Activated CD8-positive, alpha-beta memory T cell treated with anti-CD3 and anti-CD28 coated beads, Interleukin-2, amount 10 ng/mL, durations not matched to agents 7 days and 5 days (primary cell): ENCODE measurements around the gene ZNF813. TPM values are rescaled to one million over a fixed set of nuclear protein-coding genes. Genes with fewer than 3 reads are reported as not detected.

Source experiments
- ATAC-seq: fragments of 150-1000 bp; cut with Tn5 transposase; one replicate; pipeline ENCODE4 v1.10.0; 2021; ENCODE audit warnings: moderate library complexity
- CTCF ChIA-PET: fragments of 350-600 bp; sonication (Branson Sonifier 250); formaldehyde crosslinking; loops from one replicate; lab custom pipeline; 2021; ENCODE audit warnings: antibody characterized with exemption; lab: Charles Lee
- DNase-seq: peaks from one replicate; pipeline ENCODE4 v3.0.0-alpha.2; 2020
- H3K27ac Mint-ChIP-seq: one replicate; pipeline ENCODE4 v1.8.0; 2021; ENCODE audit warnings: mild to moderate bottlenecking, mixed read lengths
- H3K27me3 Mint-ChIP-seq: one replicate; pipeline ENCODE4 v1.8.0; 2021; ENCODE audit warnings: mixed read lengths
- H3K36me3 Mint-ChIP-seq: one replicate; pipeline ENCODE4 v1.8.0; 2021; ENCODE audit warnings: mild to moderate bottlenecking, mixed read lengths
- H3K4me1 Mint-ChIP-seq: one replicate; pipeline ENCODE4 v1.8.0; 2021; ENCODE audit warnings: mixed read lengths
- H3K4me3 Mint-ChIP-seq: one replicate; pipeline ENCODE4 v1.8.0; 2021; ENCODE audit warnings: mild to moderate bottlenecking, moderate library complexity, mixed read lengths
- H3K9me3 Mint-ChIP-seq: one replicate; pipeline ENCODE4 v1.8.0; 2022; ENCODE audit warnings: low read depth, mixed read lengths
- total RNA-seq, 2 experiments: library from RNA; stranded (reverse); gene quantifications; one replicate each; pipeline ENCODE4 v1.2.3, GENCODE V29; 2021

Gene ZNF813
- total RNA-seq, 2 experiments from 2014 or later = 5.5 TPM

DNA sequence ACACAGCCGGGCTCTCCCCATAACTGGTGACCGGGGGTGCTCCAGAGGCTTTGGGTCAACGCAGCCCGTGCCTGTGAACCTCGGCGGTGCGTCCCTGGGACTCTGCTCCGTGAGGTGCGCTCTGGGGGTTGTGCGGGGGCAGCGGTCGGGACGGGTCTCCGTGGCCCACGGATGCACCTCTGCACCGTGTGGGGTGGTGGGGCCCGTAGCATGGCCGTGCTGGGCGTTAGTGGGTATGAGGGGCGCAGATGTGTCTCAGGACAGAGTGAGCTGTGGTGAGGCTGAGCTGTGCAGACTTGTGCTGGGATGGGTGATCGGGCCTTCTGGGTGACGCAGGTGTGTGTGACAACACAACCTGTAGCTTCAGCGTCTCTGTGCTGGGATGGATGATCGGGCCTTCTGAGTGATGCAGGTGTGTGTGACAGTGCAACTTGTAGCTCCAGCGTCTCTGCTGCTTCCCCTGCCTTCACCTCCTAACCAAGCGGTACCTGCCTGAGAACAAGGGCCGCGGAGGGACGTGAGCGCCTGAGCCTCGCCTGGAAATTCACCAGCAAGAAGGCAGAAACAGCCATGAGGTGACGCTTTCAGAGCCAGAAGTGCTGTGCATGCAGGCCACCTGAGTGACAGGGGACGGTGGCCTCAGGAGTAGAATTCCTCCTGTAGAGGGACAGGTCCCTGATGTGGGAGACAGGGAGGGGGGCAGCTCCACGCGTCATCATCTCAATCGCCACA is 71.0 kb downstream of the ZNF813 start:
- H3K27me3 Mint-ChIP-seq = no peaks in the 10 kb centered on the region
- peaks cover 24% of the 10 kb centered on the region for H3K4me1 Mint-ChIP-seq

DNA sequence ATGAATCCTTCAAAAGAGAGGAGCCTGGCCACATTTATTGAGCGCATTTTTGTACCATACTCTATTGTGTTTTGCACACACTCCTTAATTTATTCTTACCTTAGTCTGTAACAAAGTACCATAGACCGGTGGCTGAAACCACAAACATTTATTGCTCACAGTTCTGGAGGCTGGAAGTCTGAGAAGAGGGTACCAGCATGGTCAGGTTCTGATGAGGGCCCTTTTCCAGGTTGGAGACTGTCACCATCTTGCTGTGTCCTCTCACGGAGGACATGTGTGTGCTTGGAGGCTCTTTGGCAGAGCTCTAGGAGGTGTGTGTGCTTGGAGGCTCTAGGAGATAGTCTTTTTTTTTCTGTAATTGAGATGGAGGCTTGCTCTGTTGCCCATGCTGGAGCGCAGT is 72.6 kb downstream of the ZNF813 start:
- no peak for DNase-seq
- H3K4me1 Mint-ChIP-seq = peaks cover 24% of the 10 kb centered on the region
- ATAC-seq = no peak
- peaks cover 56% of the 10 kb centered on the region for H3K36me3 Mint-ChIP-seq
- H3K9me3 Mint-ChIP-seq = no peaks in the 10 kb centered on the region
- no peak overlapping the region for H3K4me3 Mint-ChIP-seq
- H3K27ac Mint-ChIP-seq = no peak overlapping the region
- CTCF ChIA-PET = no interaction called here
- no peaks in the 10 kb centered on the region for H3K27me3 Mint-ChIP-seq

More for the DNA sequence above, 71.0 kb downstream of the ZNF813 start:
- peaks cover 51% of the 10 kb centered on the region for H3K36me3 Mint-ChIP-seq
- ATAC-seq = no peak
- H3K9me3 Mint-ChIP-seq = no peaks in the 10 kb centered on the region
- CTCF ChIA-PET = interaction anchor here (1.5 kb wide), 1 partner anchor 208 kb away, joined by 3 read pairs; no protein-coding TSS in a partner anchor
- DNase-seq = peak; percentile 42
- peak overlapping the region; percentile 96 for H3K27ac Mint-ChIP-seq
- H3K4me3 Mint-ChIP-seq = peak overlapping the region; percentile 87

DNA sequence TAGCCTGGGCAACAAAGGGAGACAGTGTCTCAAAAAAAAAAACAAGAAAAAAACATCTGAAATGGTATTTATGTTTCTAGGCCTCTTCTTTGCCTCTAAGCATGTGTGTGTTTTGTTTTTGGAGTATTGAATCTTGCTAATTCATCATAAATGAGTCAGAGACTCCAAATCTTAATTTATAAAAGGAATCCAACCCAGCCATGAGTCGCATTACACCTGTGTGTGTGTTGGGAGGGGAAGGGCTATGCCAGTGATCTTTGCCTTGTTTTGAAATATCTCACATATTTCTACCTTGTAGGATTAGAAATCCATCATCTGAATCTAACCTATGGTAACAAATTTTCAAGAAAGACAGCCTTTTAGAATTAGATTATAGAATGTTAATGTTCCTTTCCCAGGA is 74.4 kb downstream of the ZNF813 start:
- peaks cover 57% of the 10 kb centered on the region for H3K36me3 Mint-ChIP-seq
- DNase-seq (no peak), ATAC-seq (no peak)
- no peak overlapping the region for H3K27ac Mint-ChIP-seq
- peaks cover 12% of the 10 kb centered on the region for H3K4me1 Mint-ChIP-seq
- no peaks in the 10 kb centered on the region for H3K9me3 Mint-ChIP-seq
- no peaks in the 10 kb centered on the region for H3K27me3 Mint-ChIP-seq
- CTCF ChIA-PET = no interaction called here
- H3K4me3 Mint-ChIP-seq = no peak overlapping the region

DNA sequence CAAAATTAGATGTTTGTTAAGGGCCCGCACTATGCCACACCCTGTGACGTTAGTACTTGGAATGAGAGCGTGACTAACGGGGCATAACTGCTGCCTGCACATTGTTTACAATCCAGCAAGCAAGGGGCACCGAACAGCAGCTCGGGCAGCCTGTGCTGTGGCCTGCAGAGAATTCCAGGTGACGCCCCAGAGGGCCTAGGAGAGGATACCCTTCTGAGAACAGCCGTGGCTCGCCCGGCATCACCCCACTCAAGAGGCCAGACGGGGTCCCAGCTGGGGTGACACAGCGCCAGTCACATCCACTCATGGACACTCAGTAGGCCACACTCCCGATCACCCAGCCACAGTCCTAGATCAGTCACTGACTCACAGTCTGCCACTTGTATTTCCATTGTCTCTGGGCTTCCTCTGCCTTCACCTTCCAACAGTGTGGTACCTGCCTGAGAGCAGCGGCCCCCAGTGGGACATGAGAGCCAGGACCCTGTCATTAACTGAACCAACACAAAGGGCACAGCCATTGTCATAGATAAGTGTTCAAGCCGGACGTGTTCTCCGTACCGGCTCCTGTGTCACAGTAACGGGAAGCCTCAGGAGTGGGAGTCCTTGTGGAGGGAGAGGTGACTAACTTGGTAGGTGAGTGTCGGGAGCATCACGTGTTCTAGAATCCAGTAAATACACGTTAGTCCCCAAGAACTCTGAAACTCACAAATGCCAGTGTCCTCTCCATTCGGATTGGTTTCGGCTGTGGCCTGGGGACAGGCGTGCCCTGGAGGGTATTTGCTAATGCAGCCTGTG is 77.9 kb downstream of the ZNF813 start:
- Mint-ChIP-seq H3K27ac (no peak overlapping the region), H3K4me3 (no peak overlapping the region), H3K36me3 (peaks cover 48% of the 10 kb centered on the region), H3K9me3 (peaks cover 5% of the 10 kb centered on the region), H3K27me3 (no peaks in the 10 kb centered on the region), H3K4me1 (no peaks in the 10 kb centered on the region)
- DNase-seq (no peak), ATAC-seq (no peak)
- CTCF ChIA-PET = no interaction called here

Other genes starting within 250 kb of the ZNF813 start
- gene ZNF677, start 212.9 kb upstream of the ZNF813 start, total RNA-seq = 1 to 10 TPM; 4.5 to 6.1 TPM
- gene VN1R2, start 209.4 kb upstream of the ZNF813 start, total RNA-seq = not detected
- gene VN1R4, start 200.0 kb upstream of the ZNF813 start, total RNA-seq = not detected
- 1 to 10 TPM; 8.0 to 9.9 TPM for gene ZNF845, start 134.0 kb upstream of the ZNF813 start, total RNA-seq
- 10 to 100 TPM; 13.6 to 17.9 TPM for gene ZNF525, start 102.0 kb upstream of the ZNF813 start, total RNA-seq
- gene ZNF765, start 72.6 kb upstream of the ZNF813 start, total RNA-seq = 10 to 100 TPM; 12.4 to 14.2 TPM
- 10 to 100 TPM; 11.2 to 12.6 TPM for gene ZNF761, start 35.7 kb upstream of the ZNF813 start, total RNA-seq
- 10 to 100 TPM; 16.6 to 26.5 TPM for gene ZNF331, start 70.4 kb downstream of the ZNF813 start, total RNA-seq
- gene DPRX, start 164.3 kb downstream of the ZNF813 start, total RNA-seq = not detected